Trophoblast cell (in vitro differentiated cells and primary cell): ENCODE data around the gene SGCD.

Source experiments
- DNase-seq, 2 donors: peaks; one replicate each; pipeline ENCODE4 v3.0.0-alpha.2; 2016
- H2AFZ ChIP-seq: 2 replicates; pipeline ENCODE4 v1.6.1; 2013; ENCODE audit warnings: low read length, moderate library complexity, mild to moderate bottlenecking; ENCODE audit not compliant: insufficient read depth, poor library complexity
- H2AK5ac ChIP-seq: 2 replicates; pipeline ENCODE4 v1.6.1; 2013; ENCODE audit warnings: mild to moderate bottlenecking, low read length
- H2BK120ac ChIP-seq: 2 replicates; pipeline ENCODE4 v1.6.1; 2013; ENCODE audit warnings: low read length, mild to moderate bottlenecking, moderate library complexity; ENCODE audit not compliant: insufficient read depth, poor library complexity
- H2BK12ac ChIP-seq: 2 replicates; pipeline ENCODE4 v1.6.1; 2013; ENCODE audit warnings: mild to moderate bottlenecking, low read length, moderate library complexity
- H2BK5ac ChIP-seq: 2 replicates; pipeline ENCODE4 v1.6.1; 2013; ENCODE audit warnings: low read length, low read depth, moderate library complexity, mild to moderate bottlenecking; ENCODE audit not compliant: poor library complexity
- H3K14ac ChIP-seq: 2 replicates; pipeline ENCODE4 v1.6.1; 2013; ENCODE audit warnings: mild to moderate bottlenecking, low read length
- H3K18ac ChIP-seq: 2 replicates; pipeline ENCODE4 v1.6.1; 2013; ENCODE audit warnings: mild to moderate bottlenecking, low read length
- H3K23ac ChIP-seq: 2 replicates; pipeline ENCODE4 v1.6.1; 2013; ENCODE audit warnings: low read length
- H3K27ac ChIP-seq: 2 replicates; pipeline ENCODE4 v1.5.1; 2013; ENCODE audit warnings: low read depth, mild to moderate bottlenecking, inconsistent platforms, low read length, moderate library complexity
- H3K27me3 ChIP-seq: 2 replicates; pipeline ENCODE4 v1.6.1; 2013; ENCODE audit warnings: inconsistent platforms, mild to moderate bottlenecking, low read length, moderate library complexity; ENCODE audit not compliant: insufficient read depth
- H3K36me3 ChIP-seq, 2 experiments: 1 replicate in 1 of 2; 2 replicates in 1 of 2; pipeline ENCODE4 v1.6.1; 2013; ENCODE audit warnings: low read length in 2 of 2, mild to moderate bottlenecking in 2 of 2, moderate library complexity in 1 of 2; ENCODE audit not compliant: insufficient read depth in 2 of 2, control insufficient read depth in 1 of 2
- H3K4ac ChIP-seq: 2 replicates; pipeline ENCODE4 v1.6.1; 2013; ENCODE audit warnings: low read depth, mild to moderate bottlenecking, low read length, moderate library complexity
- H3K4me1 ChIP-seq, 2 experiments: 1 replicate in 1 of 2; 2 replicates in 1 of 2; pipeline ENCODE4 v1.6.1; 2013; ENCODE audit warnings: low read length in 2 of 2, mild to moderate bottlenecking in 2 of 2, moderate library complexity in 1 of 2; ENCODE audit not compliant: insufficient read depth in 2 of 2, control insufficient read depth in 1 of 2
- H3K4me2 ChIP-seq: 2 replicates; pipeline ENCODE4 v1.6.1; 2013; ENCODE audit warnings: inconsistent platforms, mild to moderate bottlenecking, low read length, moderate library complexity
- H3K4me3 ChIP-seq: 2 replicates; pipeline ENCODE4 v1.5.1; 2013; ENCODE audit warnings: mild to moderate bottlenecking, low read depth, low read length, inconsistent platforms
- H3K79me1 ChIP-seq: one replicate; pipeline ENCODE4 v1.6.1; 2013; ENCODE audit warnings: low read length
- H3K79me2 ChIP-seq: 2 replicates; pipeline ENCODE4 v1.6.1; 2013; ENCODE audit warnings: low read length, mild to moderate bottlenecking; ENCODE audit not compliant: control insufficient read depth, insufficient read depth, poor library complexity
- H3K9ac ChIP-seq: 2 replicates; pipeline ENCODE4 v1.6.1; 2013; ENCODE audit warnings: mild to moderate bottlenecking, low read length
- H3K9me3 ChIP-seq: 2 replicates; pipeline ENCODE4 v1.6.1; 2013; ENCODE audit warnings: low read depth, mild to moderate bottlenecking, control low read depth, inconsistent platforms, low read length; ENCODE audit not compliant: insufficient read depth
- H4K12ac ChIP-seq: 2 replicates; pipeline ENCODE4 v1.6.1; 2013; ENCODE audit warnings: low read depth, mild to moderate bottlenecking, low read length, moderate library complexity
- H4K8ac ChIP-seq: 2 replicates; pipeline ENCODE4 v1.6.1; 2013; ENCODE audit warnings: low read depth, mild to moderate bottlenecking, low read length, moderate library complexity
- H4K91ac ChIP-seq: one replicate; pipeline ENCODE4 v1.6.1; 2013; ENCODE audit warnings: low read depth, mild to moderate bottlenecking, low read length, moderate library complexity
- WGBS: extraction: QIAGEN DNeasy Blood & Tissue Kit; methylation state at CpG from one replicate; pipeline ENCODE4 v1.1.7; 2013; ENCODE audit warnings: missing lambda C conversion rate; ENCODE audit not compliant: insufficient read length, insufficient coverage; ENCODE audit errors: extremely low coverage; 5-methylcytosine and 5-hydroxymethylcytosine counted together

SGCD gene

DNA sequence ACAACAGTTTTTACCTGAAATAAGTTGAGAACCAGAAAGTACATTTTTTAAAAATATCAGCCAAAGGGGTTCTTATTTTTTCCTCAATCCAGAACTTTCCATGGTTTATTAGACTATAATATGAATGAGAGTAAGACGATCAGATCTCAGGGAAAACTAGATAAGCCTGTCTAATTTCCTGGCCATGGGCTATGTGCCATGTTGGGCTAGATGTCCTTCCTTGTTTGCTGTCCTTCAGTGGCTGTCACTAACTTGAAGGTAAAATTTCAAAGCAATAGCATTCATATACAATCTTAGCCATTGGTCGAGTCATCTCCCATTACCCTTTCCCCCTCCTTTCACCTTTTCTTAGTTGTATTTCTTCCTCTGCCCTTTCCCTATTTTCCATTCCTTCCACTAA, 343.7 kb downstream of the SGCD start:
- Histone ChIP-seq H2AK5ac (no peak overlapping the region), H3K4ac (no peak overlapping the region), H4K91ac (no peak overlapping the region), H3K18ac (no peak overlapping the region), H2BK5ac (no peak overlapping the region), H2BK12ac (no peak overlapping the region), H3K36me3 (no peaks in the 10 kb centered on the region), H3K27me3 (no peaks in the 10 kb centered on the region), H3K9ac (no peak overlapping the region), H3K23ac (no peak overlapping the region), H3K4me2 (no peak overlapping the region), H3K27ac (no peak overlapping the region), H3K9me3 (no peaks in the 10 kb centered on the region), H4K8ac (no peak overlapping the region), H3K4me3 (no peak overlapping the region), H3K79me1 (no peaks in the 10 kb centered on the region), H3K14ac (no peak overlapping the region), H3K79me2 (no peaks in the 10 kb centered on the region), H2BK120ac (no peak overlapping the region), H3K4me1 (no peaks in the 10 kb centered on the region), H2AFZ (no peak overlapping the region), H4K12ac (no peak overlapping the region)
- WGBS = no CpG with 5 or more reads among the region's 2 CpGs
- no peak for DNase-seq

DNA sequence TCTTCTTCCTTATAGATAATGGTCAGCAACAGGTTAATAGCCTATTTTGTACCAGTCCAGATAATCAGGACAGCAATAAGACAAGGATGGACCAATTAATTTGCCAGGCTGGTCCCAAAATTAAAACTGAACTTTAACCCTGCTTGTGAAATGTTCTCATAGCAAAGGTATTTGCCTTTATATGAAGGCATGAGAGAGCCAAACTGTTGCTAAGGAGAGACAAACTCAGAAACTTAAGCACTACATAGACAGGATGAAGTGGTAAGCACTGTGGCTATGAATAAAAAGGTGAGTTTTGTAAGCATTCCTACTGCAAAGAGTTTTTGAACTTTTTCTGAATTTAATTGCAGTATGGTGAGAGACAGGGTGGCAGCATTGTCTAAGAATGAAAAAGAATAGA, 348.4 kb downstream of the SGCD start:
- no peak overlapping the region for H4K91ac ChIP-seq
- no peak overlapping the region for H3K27ac ChIP-seq
- no peak overlapping the region for H2AK5ac ChIP-seq

DNA sequence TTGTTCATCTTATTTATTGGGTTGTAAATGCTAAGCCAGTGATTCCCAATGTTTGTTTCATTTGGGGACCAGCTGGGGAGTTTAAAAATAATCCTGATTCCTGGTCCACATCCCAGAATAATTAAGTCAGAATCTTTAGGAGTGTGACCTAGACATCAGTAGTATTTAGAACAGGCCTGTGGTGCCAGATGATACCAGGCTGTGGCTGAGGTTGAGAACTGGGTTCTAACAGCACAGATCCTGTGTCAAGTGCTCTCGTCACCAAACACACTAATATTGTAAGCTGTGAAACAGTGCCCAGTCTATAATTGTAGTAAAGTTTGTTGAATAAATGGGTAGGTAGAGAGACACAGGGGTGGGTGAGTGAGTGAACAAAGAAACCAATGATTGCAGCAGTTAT, 351.0 kb downstream of the SGCD start:
- Histone ChIP-seq H3K27me3 (no peaks in the 10 kb centered on the region), H3K27ac (no peak overlapping the region), H4K91ac (no peak overlapping the region), H3K23ac (no peak overlapping the region), H3K4me1 (peaks cover 0 to 2% of the 10 kb centered on the region in 2 experiments), H2AFZ (no peak overlapping the region), H3K4me2 (no peak overlapping the region), H4K12ac (no peak overlapping the region), H3K4ac (no peak overlapping the region), H2AK5ac (no peak overlapping the region), H2BK120ac (no peak overlapping the region), H2BK5ac (no peak overlapping the region), H3K18ac (no peak overlapping the region), H3K36me3 (no peaks in the 10 kb centered on the region), H3K9ac (no peak overlapping the region), H4K8ac (no peak overlapping the region), H3K4me3 (no peak overlapping the region), H3K79me2 (no peaks in the 10 kb centered on the region), H2BK12ac (no peak overlapping the region), H3K14ac (no peak overlapping the region), H3K79me1 (no peaks in the 10 kb centered on the region), H3K9me3 (no peaks in the 10 kb centered on the region)
- no CpG with 5 or more reads among the region's 1 CpG for WGBS
- DNase-seq = no peak

More for the DNA sequence above, 348.4 kb downstream of the SGCD start:
- Histone ChIP-seq H3K4ac (no peak overlapping the region), H2BK12ac (no peak overlapping the region), H2AFZ (no peak overlapping the region), H3K4me3 (no peak overlapping the region), H3K18ac (no peak overlapping the region), H4K12ac (no peak overlapping the region), H3K9ac (no peak overlapping the region), H3K79me2 (no peaks in the 10 kb centered on the region), H3K4me1 (no peaks in the 10 kb centered on the region), H3K14ac (no peak overlapping the region), H3K36me3 (no peaks in the 10 kb centered on the region), H4K8ac (no peak overlapping the region), H3K4me2 (no peak overlapping the region), H3K23ac (no peak overlapping the region), H3K9me3 (no peaks in the 10 kb centered on the region), H3K79me1 (no peaks in the 10 kb centered on the region), H3K27me3 (no peaks in the 10 kb centered on the region), H2BK5ac (no peak overlapping the region), H2BK120ac (no peak overlapping the region)
- DNase-seq = no peak

DNA sequence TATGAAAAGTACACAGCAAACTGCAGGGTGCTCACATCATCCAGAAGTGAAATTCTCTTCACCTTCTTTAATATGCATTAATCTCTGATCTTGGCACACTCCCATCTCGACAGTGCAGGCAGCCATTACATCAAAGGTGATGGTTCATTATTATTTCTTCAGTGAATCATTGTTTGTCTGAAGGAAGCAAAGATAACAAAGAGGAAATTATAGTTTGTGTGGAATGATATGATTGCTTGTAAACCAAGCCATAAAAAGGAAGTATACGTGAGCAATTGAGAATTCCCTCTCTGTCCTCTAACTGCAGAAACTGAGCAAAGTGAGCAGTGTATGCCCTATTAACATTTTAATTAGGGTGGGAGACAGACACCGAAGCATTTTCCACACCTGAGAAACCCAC, 351.5 kb downstream of the SGCD start:
- Histone ChIP-seq H3K27ac (no peak overlapping the region), H3K27me3 (no peaks in the 10 kb centered on the region), H2BK12ac (no peak overlapping the region), H3K79me1 (no peaks in the 10 kb centered on the region), H4K8ac (no peak overlapping the region), H3K4me1 (peaks cover 0 to 2% of the 10 kb centered on the region in 2 experiments), H4K91ac (no peak overlapping the region), H2AFZ (no peak overlapping the region), H4K12ac (no peak overlapping the region), H2AK5ac (no peak overlapping the region), H2BK120ac (no peak overlapping the region), H3K14ac (no peak overlapping the region), H2BK5ac (no peak overlapping the region), H3K4ac (no peak overlapping the region), H3K36me3 (no peaks in the 10 kb centered on the region), H3K4me2 (no peak overlapping the region), H3K23ac (no peak overlapping the region), H3K9me3 (no peaks in the 10 kb centered on the region), H3K9ac (no peak overlapping the region), H3K4me3 (no peak overlapping the region), H3K18ac (no peak overlapping the region), H3K79me2 (no peaks in the 10 kb centered on the region)
- DNase-seq = no peak
- no CpG with 5 or more reads among the region's 3 CpGs for WGBS
